OCI-LY1 (cell line): ENCODE results near the gene CDK5RAP2.

Experiments
- EZH2 ChIP-seq: fragments of 200-600 bp; sonication (generic), shearing (Covaris generic); IDR thresholded peaks from 2 replicates; pipeline ENCODE4 v1.8.0; 2017; ENCODE audit warnings: borderline replicate concordance, mixed run types, mild to moderate bottlenecking, antibody characterized with exemption, low read length, moderate library complexity, mixed read lengths
- TF ChIP-seq, protein P1 (sequence below): fragments of 200-600 bp; sonication (generic), shearing (Covaris generic); IDR thresholded peaks from 2 replicates; pipeline ENCODE4 v1.5.1; 2017; ENCODE audit warnings: mild to moderate bottlenecking, antibody characterized with exemption, low read length, moderate library complexity, mixed read lengths

DNA sequence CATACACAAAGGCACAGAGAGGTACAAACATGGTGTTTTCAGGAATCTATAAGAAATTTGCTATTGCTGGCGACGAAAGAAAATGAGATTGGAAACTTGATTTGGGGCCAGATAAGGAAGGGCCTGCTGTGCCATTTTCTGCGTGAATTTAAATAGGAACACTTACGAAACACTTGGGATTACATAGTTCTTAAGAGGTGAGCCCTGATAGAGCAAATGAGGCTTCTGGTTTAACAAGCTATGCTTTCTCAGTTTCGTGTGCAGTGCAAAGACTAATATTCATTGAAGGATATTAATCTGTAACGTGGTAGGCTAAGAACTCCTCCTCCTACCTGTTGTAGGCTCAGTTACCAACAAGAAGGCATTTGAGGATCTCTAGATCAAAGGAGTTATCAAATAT lies 93.1 kb downstream of the CDK5RAP2 start:
- TF ChIP-seq, protein P1, sequence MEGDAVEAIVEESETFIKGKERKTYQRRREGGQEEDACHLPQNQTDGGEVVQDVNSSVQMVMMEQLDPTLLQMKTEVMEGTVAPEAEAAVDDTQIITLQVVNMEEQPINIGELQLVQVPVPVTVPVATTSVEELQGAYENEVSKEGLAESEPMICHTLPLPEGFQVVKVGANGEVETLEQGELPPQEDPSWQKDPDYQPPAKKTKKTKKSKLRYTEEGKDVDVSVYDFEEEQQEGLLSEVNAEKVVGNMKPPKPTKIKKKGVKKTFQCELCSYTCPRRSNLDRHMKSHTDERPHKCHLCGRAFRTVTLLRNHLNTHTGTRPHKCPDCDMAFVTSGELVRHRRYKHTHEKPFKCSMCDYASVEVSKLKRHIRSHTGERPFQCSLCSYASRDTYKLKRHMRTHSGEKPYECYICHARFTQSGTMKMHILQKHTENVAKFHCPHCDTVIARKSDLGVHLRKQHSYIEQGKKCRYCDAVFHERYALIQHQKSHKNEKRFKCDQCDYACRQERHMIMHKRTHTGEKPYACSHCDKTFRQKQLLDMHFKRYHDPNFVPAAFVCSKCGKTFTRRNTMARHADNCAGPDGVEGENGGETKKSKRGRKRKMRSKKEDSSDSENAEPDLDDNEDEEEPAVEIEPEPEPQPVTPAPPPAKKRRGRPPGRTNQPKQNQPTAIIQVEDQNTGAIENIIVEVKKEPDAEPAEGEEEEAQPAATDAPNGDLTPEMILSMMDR, result no peak
- TF ChIP-seq EZH2, result no peak
